PFSK-1 (cell line): ENCODE data around the gene NR1H3.
A peak's percentile ranks its signal among the peaks of the same experiment; 100 is the strongest.

Experiments
- FOXP2 ChIP-seq: optimal IDR thresholded peaks from 2 replicates; pipeline ENCODE3; 2011; ENCODE audit warnings: borderline replicate concordance, control low read depth, inconsistent platforms; ENCODE audit not compliant: insufficient read depth; ENCODE audit errors: extremely low read length, extremely low read depth
- POLR2AphosphoS5 ChIP-seq: IDR thresholded peaks from 2 replicates; pipeline ENCODE4 v1.6.1; 2012; ENCODE audit warnings: low read depth, mild to moderate bottlenecking, control low read depth, low read length, moderate library complexity
- SIN3A ChIP-seq: IDR thresholded peaks from 2 replicates; pipeline ENCODE4 v1.6.1; 2012; ENCODE audit warnings: mild to moderate bottlenecking, low read length, moderate library complexity, borderline replicate concordance; ENCODE audit not compliant: insufficient read depth
- TAF1 ChIP-seq: IDR thresholded peaks from 2 replicates; pipeline ENCODE4 v1.6.1; 2012; ENCODE audit warnings: low read length, control low read depth, borderline replicate concordance; ENCODE audit not compliant: insufficient read depth
- TF ChIP-seq, protein P1 (sequence below), 2 experiments: IDR thresholded peaks; 2 replicates each; pipeline versions ENCODE4 v1.6.1 to v1.8.0; 2011 to 2012; ENCODE audit warnings: low read depth in 2 of 2, low read length in 2 of 2, control low read depth in 1 of 2, inconsistent platforms in 1 of 2, mild to moderate bottlenecking in 1 of 2, moderate library complexity in 1 of 2; ENCODE audit not compliant: insufficient read depth in 1 of 2

NR1H3 gene

GRCh38 chr11:47248304-47248663, 9.5 kb upstream of the NR1H3 start:
- TF ChIP-seq FOXP2 (no peak), POLR2AphosphoS5 (no peak), SIN3A (no peak), TAF1 (no peak)
- TF ChIP-seq, protein P1, sequence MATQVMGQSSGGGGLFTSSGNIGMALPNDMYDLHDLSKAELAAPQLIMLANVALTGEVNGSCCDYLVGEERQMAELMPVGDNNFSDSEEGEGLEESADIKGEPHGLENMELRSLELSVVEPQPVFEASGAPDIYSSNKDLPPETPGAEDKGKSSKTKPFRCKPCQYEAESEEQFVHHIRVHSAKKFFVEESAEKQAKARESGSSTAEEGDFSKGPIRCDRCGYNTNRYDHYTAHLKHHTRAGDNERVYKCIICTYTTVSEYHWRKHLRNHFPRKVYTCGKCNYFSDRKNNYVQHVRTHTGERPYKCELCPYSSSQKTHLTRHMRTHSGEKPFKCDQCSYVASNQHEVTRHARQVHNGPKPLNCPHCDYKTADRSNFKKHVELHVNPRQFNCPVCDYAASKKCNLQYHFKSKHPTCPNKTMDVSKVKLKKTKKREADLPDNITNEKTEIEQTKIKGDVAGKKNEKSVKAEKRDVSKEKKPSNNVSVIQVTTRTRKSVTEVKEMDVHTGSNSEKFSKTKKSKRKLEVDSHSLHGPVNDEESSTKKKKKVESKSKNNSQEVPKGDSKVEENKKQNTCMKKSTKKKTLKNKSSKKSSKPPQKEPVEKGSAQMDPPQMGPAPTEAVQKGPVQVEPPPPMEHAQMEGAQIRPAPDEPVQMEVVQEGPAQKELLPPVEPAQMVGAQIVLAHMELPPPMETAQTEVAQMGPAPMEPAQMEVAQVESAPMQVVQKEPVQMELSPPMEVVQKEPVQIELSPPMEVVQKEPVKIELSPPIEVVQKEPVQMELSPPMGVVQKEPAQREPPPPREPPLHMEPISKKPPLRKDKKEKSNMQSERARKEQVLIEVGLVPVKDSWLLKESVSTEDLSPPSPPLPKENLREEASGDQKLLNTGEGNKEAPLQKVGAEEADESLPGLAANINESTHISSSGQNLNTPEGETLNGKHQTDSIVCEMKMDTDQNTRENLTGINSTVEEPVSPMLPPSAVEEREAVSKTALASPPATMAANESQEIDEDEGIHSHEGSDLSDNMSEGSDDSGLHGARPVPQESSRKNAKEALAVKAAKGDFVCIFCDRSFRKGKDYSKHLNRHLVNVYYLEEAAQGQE (IDR thresholded peaks at IDR 0.05; ENCODE audit: insufficient read depth in 1 of 2, low read depth in 2 of 2, low read length in 2 of 2), result no peak

- TF ChIP-seq SIN3A (peak; percentile 34; the same call in 1 of the 2 replicates), POLR2AphosphoS5 (peak; percentile 89), FOXP2 (peak; percentile 97), TAF1 (peak; percentile 99)
- TF ChIP-seq, protein P1 (IDR thresholded peaks at IDR 0.05; ENCODE audit: insufficient read depth in 1 of 2, low read depth in 2 of 2, low read length in 2 of 2), result peak; percentile 64 to 69; a peak in 2 of 4 replicates
These were observed 9.0 kb upstream of the NR1H3 start, which contains the start of gene ACP2 for GRCh38 chr11:47248664-47249377. ACP2 (minus strand) TSS chr11:47248814; CDS start chr11:47248789, 25 bp downstream.

DNA sequence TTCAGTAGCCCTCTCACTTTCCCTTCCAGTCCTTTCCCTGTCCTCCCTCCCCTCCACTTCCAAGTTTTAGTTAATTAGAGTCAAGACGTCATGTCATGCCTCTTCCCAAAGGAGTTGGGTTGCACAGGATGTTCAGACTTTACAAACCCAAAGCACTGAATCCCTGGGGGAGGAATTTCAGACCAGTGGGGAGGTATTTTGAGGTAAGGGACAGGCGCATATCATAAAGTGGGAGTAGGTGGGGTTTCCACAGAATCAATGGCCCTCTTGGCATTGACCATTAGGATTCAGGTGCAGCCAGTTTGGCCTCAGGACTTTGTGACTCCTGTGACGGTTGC, 8.4 kb upstream of the NR1H3 start:
- no peak for TF ChIP-seq TAF1
- no peak for TF ChIP-seq POLR2AphosphoS5
- no peak for TF ChIP-seq FOXP2
- TF ChIP-seq, protein P1 (IDR thresholded peaks at IDR 0.05; ENCODE audit: insufficient read depth in 1 of 2, low read depth in 2 of 2, low read length in 2 of 2), result no peak
- no peak for TF ChIP-seq SIN3A

- TF ChIP-seq POLR2AphosphoS5 (no peak), SIN3A (no peak), FOXP2 (no peak), TAF1 (no peak)
- TF ChIP-seq, protein P1 (IDR thresholded peaks at IDR 0.05; ENCODE audit: insufficient read depth in 1 of 2, low read depth in 2 of 2, low read length in 2 of 2), result no peak
These were observed 6.0 kb upstream of the NR1H3 start for GRCh38 chr11:47251751-47252150.
